Measurements from ENCODE around the gene LPAR1. TPM values are rescaled to one million over a fixed set of nuclear protein-coding genes. Genes with fewer than 3 reads are reported as not detected.

Gene LPAR1
- total and polyA plus RNA-seq, 9 of the 15 experiments (the other 6 are each of a cell fraction or from before 2014, with no cell fraction given) = 0.13 TPM; not detected in 8

GRCh38 chr9:111004936-111005335 lies 33.3 kb downstream of the LPAR1 start (continued):
- TF ChIP-seq MYC (IDR thresholded peaks at IDR 0.05; ENCODE audit: low read depth, low read length) (no peak), MYC (CRISPR knock-in tag; IDR thresholded peaks at IDR 0.05; ENCODE audit: borderline replicate concordance, low read depth) (no peak)

GRCh38 chr9:111003182-111003581 lies 35.1 kb downstream of the LPAR1 start:
- in situ Hi-C loops (cut with MboI) (no loop called here), intact Hi-C loops (cut with micrococcal nuclease) (no loop called here)
- DNase-seq (ENCODE audit: extremely low read depth in 1 of 4, low spot score in 3 of 4) (no peak), ATAC-seq (no peak), FAIRE-seq (no peak)
- Histone ChIP-seq H3K79me2 (ENCODE audit: control insufficient read depth, insufficient read depth, low read length) (no peaks in the 10 kb centered on the region), H3K4me3 (no peak overlapping the region), H3K4me1 (replicated peaks in 1 of 2; ENCODE audit: control insufficient read depth in 2 of 2, insufficient read depth in 2 of 2, low read length in 2 of 2) (no peaks in the 10 kb centered on the region), H4K20me1 (replicated peaks; ENCODE audit: control insufficient read depth, insufficient read depth, low read length) (no peaks in the 10 kb centered on the region), H3K27me3 (ENCODE audit: control insufficient read depth in 2 of 2, insufficient read depth in 2 of 2, low read length in 2 of 2) (no peaks in the 10 kb centered on the region), H3K4me2 (ENCODE audit: insufficient read depth, low read length) (no peak overlapping the region), H3K9me1 (ENCODE audit: control insufficient read depth, insufficient read depth, low read length) (no peaks in the 10 kb centered on the region), H3K9me3 (replicated peaks; ENCODE audit: control insufficient read depth, insufficient read depth, low read depth, low read length) (no peaks in the 10 kb centered on the region; the same call in 1 of the 2 replicates), H3K27ac (ENCODE audit: extremely low read depth, low read depth, low read length) (no peak overlapping the region), H3K9ac (ENCODE audit: insufficient read depth in 1 of 2, low read depth in 2 of 2, low read length in 2 of 2) (no peak overlapping the region), H2AFZ (ENCODE audit: low read depth, low read length) (no peak overlapping the region), H3K36me3 (ENCODE audit: control insufficient read depth, insufficient read depth, low read length) (no peaks in the 10 kb centered on the region)
- BruUV-seq (replicated peaks) = no TSS peak
- 2% methylated on average over 3 of the region's 3 CpGs for WGBS (ENCODE audit: insufficient coverage, low coverage, missing lambda C conversion rate)
- POLR2A ChIA-PET = no interaction called here
- CTCF ChIA-PET (ENCODE audit: low intra/inter-chr PET ratio) = no interaction called here
- TF ChIP-seq ZNF253 (CRISPR knock-in tag; conservative IDR thresholded peaks at IDR 0.05) = no peak
- no peak for TF ChIP-seq ZNF133 (CRISPR knock-in tag; IDR thresholded peaks at IDR 0.05)
- no peak for TF ChIP-seq NR0B1 (IDR thresholded peaks at IDR 0.05; ENCODE audit: partially characterized antibody)
- TF ChIP-seq YBX1 (IDR thresholded peaks at IDR 0.05) = no peak
- no peak for TF ChIP-seq CBX2 (IDR thresholded peaks at IDR 0.05; ENCODE audit: insufficient read depth, low read length, poor library complexity, severe bottlenecking)
- no peak for TF ChIP-seq BRD9 (IDR thresholded peaks at IDR 0.05; ENCODE audit: low read depth, partially characterized antibody)
- no peak for TF ChIP-seq REST (IDR thresholded peaks at IDR 0.05; ENCODE audit: borderline replicate concordance)
- no peak for TF ChIP-seq REST (CRISPR knock-in tag; IDR thresholded peaks at IDR 0.05; ENCODE audit: low read depth)
- TF ChIP-seq RBM25 (IDR thresholded peaks at IDR 0.05; ENCODE audit: low read depth, low read length, severe bottlenecking) = no peak
- no peak for TF ChIP-seq STAT5B (CRISPR knock-in tag; IDR thresholded peaks at IDR 0.05)
- TF ChIP-seq KDM5B (IDR thresholded peaks at IDR 0.05; ENCODE audit: insufficient replicate concordance, low read depth, low read length) = no peak
- TF ChIP-seq RHOXF2B (CRISPR knock-in tag; conservative IDR thresholded peaks at IDR 0.05) = no peak

All from K562 (cell line).